GM18858 (cell line): ENCODE results near the gene CALD1.

Experiments used
- ATAC-seq: cut with Tn5 transposase; IDR thresholded peaks from one replicate; pipeline ENCODE4 v1.9.1; 2021; ENCODE audit not compliant: unreplicated experiment

Gene CALD1

GRCh38 chr7:134758981-134759380, 20.5 kb upstream of the CALD1 start:
- ATAC-seq, result no peak

DNA sequence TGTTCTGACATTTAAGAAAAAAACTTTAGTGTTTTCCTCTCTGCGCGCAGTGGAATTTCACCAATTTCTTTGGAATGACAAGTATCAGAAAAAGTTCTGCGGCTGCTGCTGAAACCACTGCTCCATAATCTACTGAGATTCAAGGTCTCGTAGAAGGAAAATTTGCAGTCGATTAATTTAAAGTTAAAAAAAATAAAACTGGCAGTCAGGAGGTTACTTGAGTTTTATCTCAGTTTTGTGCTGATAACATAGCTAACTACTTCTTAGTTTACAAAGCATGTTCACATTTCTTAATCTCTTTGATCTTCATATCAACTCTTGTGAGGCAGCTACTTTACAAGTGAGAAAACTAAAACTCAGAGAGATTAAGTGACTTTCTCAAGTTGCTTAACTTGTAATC, 18.2 kb upstream of the CALD1 start:
- no peak for ATAC-seq

DNA sequence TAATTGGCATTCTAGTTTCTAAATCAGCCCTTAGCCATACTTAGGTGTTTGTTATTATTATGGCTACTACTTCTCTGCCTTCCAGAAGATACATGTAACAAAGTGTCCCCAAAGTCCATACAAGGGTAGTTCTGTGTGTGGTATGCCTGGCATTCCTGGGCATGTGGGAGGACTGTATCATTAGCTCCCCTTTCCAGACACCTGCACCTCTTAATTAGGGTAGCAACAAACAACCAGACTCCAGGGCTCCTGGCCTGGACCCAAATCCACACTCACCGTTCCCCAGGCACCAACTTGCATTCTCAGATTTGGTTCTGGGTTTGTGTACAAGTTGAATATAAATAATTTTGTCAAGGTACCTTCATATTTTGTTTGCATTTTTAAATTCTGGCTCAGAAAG, 15.5 kb upstream of the CALD1 start:
- no peak for ATAC-seq

- no peak for ATAC-seq
Measured at GRCh38 chr7:134764365-134764764, 15.1 kb upstream of the CALD1 start.

DNA sequence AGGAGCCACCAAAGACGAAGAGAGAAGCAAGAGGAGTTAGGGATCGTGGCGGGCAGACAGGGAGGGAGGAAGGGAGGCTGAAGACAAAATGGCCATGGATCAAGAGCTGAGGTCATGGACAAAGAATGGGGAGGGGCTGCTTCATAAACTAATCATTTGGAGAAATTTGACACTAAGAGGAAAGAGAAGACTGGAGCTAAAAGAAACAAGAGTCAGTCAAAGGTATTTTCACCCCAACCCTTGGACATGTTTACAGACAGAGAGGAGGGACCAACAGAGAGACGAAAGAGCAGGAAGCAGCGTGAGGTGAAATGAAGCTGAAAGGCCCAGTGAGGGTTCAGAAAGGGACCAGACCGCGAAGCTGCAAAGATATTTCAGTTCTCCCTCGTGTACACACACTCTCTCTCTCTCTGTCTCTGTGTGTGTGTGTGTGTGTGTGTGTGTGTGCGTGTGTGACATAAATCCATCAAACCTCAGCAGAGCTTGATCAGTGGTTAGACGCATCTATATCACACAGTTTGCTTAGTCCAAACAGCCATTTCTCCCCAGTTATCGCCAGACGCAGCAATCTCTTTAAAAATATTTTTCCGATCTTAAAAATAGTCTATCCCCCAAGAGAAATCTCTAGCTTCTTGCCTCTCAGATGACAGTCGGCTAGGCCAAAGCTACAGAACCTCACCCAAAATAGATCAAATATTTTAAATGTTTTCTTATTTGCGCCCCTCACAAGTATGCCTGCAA, 12.5 kb upstream of the CALD1 start:
- peak; percentile 76 for ATAC-seq

DNA sequence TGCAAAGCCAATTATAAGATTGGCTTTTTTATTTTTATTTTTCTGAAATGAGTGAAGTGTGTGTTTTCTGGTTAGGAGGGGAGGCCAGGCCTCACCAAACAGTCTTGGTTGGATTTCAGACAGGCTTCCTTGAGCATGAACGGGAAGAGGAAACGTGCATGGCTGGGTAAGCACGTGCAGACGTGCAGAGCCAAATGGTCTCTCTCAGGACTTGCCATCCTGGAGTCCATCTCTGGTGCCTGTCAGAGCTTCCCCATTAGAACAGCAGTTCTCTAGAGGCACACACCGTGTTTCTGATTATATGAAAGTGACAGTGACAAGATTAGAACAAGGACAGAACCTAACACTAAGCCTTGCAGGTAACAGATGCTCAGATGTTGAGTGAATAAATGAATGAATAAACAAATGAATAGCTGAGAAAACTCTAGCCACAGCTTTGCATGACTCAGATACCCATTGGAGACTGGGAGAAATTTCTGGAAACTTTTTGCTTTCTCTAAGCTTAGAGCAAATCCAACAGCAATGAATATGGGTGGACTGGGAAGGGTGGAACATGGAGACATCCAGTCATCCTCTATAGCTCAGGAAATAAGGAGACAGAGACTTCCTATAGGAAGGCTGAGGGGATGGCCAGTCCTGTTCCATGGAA, 11.8 kb upstream of the CALD1 start:
- ATAC-seq, result no peak

- no peak for ATAC-seq
Measured at GRCh38 chr7:134768243-134768642, 11.2 kb upstream of the CALD1 start.

DNA sequence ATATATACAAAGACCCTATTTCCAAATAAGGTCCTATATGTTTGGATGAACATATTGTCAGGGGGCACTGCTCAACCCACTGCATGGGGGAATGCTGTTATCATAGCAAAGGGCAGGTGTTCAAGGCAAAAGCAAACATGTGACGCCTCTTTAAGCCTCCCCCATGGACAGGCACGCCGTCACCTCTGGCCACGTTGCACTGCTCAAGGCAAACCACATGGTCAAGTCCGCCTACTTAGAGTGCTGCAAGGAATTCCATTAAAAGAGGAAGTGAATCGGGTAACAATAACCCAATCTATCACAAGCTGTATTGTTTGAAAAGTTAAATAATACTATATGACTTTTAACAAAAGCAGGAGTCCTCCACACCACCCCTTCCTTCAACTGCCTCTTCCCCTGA, 8.8 kb upstream of the CALD1 start:
- ATAC-seq, result no peak

DNA sequence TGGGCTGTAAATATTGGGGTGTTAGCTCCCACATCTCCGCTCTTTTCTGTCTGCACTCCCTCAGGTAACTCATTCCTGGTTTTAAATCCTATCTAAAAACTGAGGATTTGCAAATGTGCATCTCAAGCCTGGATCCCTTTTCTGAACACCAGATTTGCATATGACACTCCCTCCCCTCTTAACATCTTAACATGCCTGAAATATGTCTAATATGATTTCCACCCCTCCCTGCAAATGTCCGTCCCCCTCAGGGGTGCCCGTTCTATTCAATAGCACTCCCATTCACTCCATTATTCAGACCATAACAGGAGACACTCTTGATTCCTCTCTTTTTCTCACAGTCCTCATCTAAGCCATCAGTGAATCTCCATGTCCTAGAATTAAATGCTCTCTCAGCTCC, 8.3 kb upstream of the CALD1 start:
- ATAC-seq, result no peak

- no peak for ATAC-seq
Measured at GRCh38 chr7:134771889-134772288, 7.5 kb upstream of the CALD1 start.

GRCh38 chr7:134772401-134772800, 7.0 kb upstream of the CALD1 start:
- no peak for ATAC-seq

- ATAC-seq, result no peak
Measured at GRCh38 chr7:134773164-134773563, 6.3 kb upstream of the CALD1 start.

GRCh38 chr7:134774119-134774518, 5.3 kb upstream of the CALD1 start:
- no peak for ATAC-seq

- ATAC-seq, result no peak
Measured at GRCh38 chr7:134777470-134777869, 2.0 kb upstream of the CALD1 start.

DNA sequence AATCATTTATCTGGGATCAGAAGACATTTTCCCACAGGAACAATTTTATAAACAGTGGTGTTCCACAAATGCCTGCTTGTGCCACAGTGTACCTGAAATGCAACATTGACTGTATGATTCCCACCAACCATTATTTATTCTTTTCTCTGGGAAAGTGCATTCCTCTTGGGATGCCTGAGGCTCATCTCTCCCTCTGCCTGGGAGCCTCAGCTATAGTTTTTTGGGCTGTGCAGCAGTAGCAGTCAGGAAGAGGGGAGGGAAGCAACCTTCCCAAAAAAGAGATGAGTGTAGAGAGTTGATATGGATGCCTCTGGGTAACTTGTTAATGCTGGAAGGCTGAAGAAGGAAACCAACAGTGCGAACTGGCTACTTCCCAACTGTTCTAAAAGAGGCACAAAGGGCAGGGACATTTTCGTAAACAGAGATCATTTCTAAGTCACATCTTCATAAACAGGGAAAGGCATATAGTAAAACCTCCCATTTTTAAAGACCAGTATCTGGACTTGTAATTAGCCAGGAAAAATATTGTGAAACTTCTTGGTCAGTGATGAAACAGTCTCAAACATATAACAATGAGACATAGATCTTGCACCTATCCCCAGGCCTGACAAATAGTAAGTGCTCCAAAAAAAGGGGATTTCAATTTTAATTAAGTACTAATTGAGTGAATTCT, 1.4 kb upstream of the CALD1 start:
- ATAC-seq, result no peak

DNA sequence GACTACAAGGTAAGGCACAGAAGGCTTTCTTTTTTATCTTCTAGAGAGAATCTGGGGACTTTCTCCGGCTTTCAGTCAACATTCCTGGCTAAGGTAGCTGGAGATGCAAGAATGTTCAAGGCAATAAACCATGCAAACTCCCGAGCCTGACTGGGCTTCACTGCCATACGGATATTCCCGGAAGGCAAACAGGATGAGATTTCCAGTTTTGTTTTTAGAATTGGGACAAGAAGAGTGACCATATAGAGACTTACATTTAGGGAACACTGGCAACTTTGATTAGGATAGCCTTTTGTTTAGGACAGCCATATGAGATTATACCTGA, 269 bp downstream of the CALD1 start:
- no peak for ATAC-seq

GRCh38 chr7:134780166-134780828, 863 bp downstream of the CALD1 start:
- ATAC-seq, result no peak

GRCh38 chr7:134781171-134781570, 1.7 kb downstream of the CALD1 start:
- ATAC-seq, result no peak

DNA sequence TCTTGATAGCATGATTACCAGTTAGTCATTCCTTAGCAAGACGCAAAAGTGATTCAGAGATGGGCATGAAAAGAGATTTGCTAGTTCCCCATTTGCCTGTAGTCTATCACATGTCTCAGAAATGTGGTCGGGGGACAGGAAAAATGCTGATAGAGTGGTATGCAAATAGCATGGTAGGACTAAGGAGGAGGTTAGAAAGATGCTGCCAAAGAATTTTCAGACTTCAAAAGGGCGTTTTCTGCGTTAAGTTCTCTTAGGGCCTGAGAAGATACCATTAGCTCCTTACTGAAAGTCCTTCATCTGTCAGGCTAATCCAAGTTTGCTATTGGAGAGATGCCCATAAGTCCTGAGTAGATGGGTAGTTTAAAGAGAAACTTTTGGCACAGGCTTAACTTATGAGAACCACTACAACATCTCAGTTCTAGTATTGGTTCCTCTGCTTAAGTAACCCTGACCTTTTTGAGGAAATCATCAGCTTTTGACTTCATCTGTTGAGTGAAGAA, 2.7 kb downstream of the CALD1 start:
- ATAC-seq, result peak; percentile 57

DNA sequence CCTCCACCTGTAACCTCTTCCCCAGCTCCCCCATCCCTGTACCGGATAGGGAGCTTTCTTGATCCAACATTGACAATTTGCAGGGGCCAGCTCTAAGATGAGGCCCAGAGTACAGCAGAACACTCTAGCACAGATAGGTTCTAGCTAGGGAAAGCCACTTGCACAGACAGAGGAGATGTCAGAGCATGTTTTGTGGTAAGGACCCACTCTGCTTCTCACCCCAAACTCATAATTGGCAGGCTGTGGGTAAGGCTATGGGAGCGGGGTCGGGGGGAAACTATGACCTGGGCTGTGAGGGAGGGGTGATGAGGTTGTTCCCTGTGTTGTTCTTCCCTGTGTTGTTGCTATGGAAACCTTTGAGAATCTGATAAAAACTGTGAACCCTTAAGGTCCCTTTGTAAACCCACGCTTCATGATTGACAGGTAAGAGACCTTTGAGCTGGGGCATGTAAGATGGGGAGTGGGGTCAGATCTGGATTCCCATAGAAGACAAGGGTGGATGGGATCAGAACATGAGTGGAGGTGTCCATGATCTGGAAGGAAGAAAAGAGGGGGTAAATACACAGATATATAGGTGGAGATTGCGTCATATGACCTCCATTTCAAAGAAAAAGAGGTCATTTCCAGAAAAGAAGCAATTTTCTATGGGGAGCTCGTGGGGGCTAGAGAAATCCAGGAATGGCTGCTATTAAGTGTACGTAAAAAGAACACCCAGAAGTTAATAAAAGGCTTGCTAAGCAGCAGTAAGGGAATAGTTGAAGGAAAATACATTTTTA, 4.0 kb downstream of the CALD1 start:
- ATAC-seq, result no peak
